K562 (cell line): ENCODE data around the gene INTS4. TPM values are rescaled to one million over a fixed set of nuclear protein-coding genes. Genes with fewer than 3 reads are reported as not detected.
"Not testable (repeated sequence)": the region's sequence is repeated elsewhere in the genome, so short reads cannot be mapped to it uniquely, and the experiment has no call there.

ENCODE experiments used
- ARID1B ChIP-seq: fragments of 450-650 bp; IDR thresholded peaks from 2 replicates; pipeline ENCODE4 v1.6.1; 2016; ENCODE audit warnings: antibody characterized with exemption, mild to moderate bottlenecking, inconsistent platforms
- CTBP1 ChIP-seq: fragments of 450-650 bp; IDR thresholded peaks from 2 replicates; pipeline ENCODE4 v1.6.1; 2016; ENCODE audit warnings: borderline replicate concordance
- DPF2 ChIP-seq: fragments of 450-650 bp; IDR thresholded peaks from 2 replicates; pipeline ENCODE4 v1.6.1; 2016
- EP400 ChIP-seq: fragments of 450-650 bp; IDR thresholded peaks from 2 replicates; pipeline ENCODE4 v1.6.1; 2017; ENCODE audit warnings: antibody characterized with exemption, mild to moderate bottlenecking, moderate library complexity
- L3MBTL2 ChIP-seq: fragments of 450-650 bp; IDR thresholded peaks from 2 replicates; pipeline ENCODE4 v1.6.1; 2016; ENCODE audit warnings: mild to moderate bottlenecking, moderate library complexity
- MYBL2 ChIP-seq, 2 experiments: fragments of 450-650 bp in 1 of 2; sonication (generic) in 1 of 2; formaldehyde crosslinking in 1 of 2; IDR thresholded peaks; 2 replicates each; pipeline versions ENCODE4 v1.6.1 to v1.8.1; 2017 to 2022; ENCODE audit warnings: borderline replicate concordance in 1 of 2, inconsistent platforms in 1 of 2, low read depth in 1 of 2, mild to moderate bottlenecking in 1 of 2, missing genetic modification reagents in 1 of 2, moderate library complexity in 1 of 2
- MYC ChIP-seq, 2 experiments: fragments of 250-450 bp in 1 of 2; sonication (Bioruptor Pico) in 1 of 2; IDR thresholded peaks; 2 replicates each; pipeline versions ENCODE4 v1.5.1 to v1.6.1; 2012 to 2021; ENCODE audit warnings: low read depth in 2 of 2, borderline replicate concordance in 1 of 2, improper control_type of control experiment in 1 of 2, low read length in 1 of 2, mild to moderate bottlenecking in 1 of 2, moderate library complexity in 1 of 2
- POLR2A ChIP-seq: fragments of 450-650 bp; conservative IDR thresholded peaks from 2 replicates; pipeline ENCODE4 v1.6.1; 2016
- SMARCE1 ChIP-seq: fragments of 450-650 bp; IDR thresholded peaks from 2 replicates; pipeline ENCODE4 v1.7.1; 2016; ENCODE audit warnings: mild to moderate bottlenecking
- SOX6 ChIP-seq: fragments of 450-650 bp; IDR thresholded peaks from 2 replicates; pipeline ENCODE4 v1.6.1; 2014; ENCODE audit warnings: mild to moderate bottlenecking
- TAF7 ChIP-seq: fragments of 450-650 bp; IDR thresholded peaks from 2 replicates; pipeline ENCODE4 v1.6.1; 2016; ENCODE audit warnings: missing genetic modification characterization, missing compliant biosample characterization
- TEAD1 ChIP-seq, 2 experiments: fragments of 450-650 bp in 1 of 2; sonication (generic) in 1 of 2; formaldehyde crosslinking; IDR thresholded peaks; 2 replicates each; pipeline versions ENCODE4 v1.4.0 to v1.8.0; 2020 to 2022; ENCODE audit warnings: mild to moderate bottlenecking in 2 of 2, missing genetic modification reagents in 1 of 2
- TEAD4 ChIP-seq, 2 experiments: sonication (generic) in 1 of 2; formaldehyde crosslinking in 1 of 2; IDR thresholded peaks; 2 replicates each; pipeline versions ENCODE4 v1.6.1 to v1.8.0; 2012 to 2022; ENCODE audit warnings: borderline replicate concordance in 1 of 2, inconsistent platforms in 1 of 2, low read length in 1 of 2, mild to moderate bottlenecking in 1 of 2, missing genetic modification reagents in 1 of 2
- polyA plus RNA-seq, 8 experiments: library from polyadenylated mRNA; depleted of rRNA in 4 of 8; stranded (reverse) in 5 of 8; unstranded in 3 of 8; fragments of >200 nt; fragmentation: Nextera tagmentation in 2 of 8; fragmentation: Illumina TruSeq in 1 of 8; extraction: Ambion mirVana in 2 of 8; extraction: Trizol in 1 of 8; gene quantifications; 2 replicates each; pipeline versions ENCODE4 v1.2.1 to v1.2.3, GENCODE V29; 2011 to 2014; ENCODE audit warnings: inconsistent platforms in 1 of 8, missing spikeins in 1 of 8
- total RNA-seq, 7 experiments: library from RNA; depleted of rRNA in 6 of 7; stranded (reverse); fragments of >200 nt in 6 of 7; fragmentation: Illumina TruSeq in 2 of 7; extraction: Trizol in 2 of 7; gene quantifications; 2 replicates each; pipeline versions ENCODE4 v1.2.1 to v1.2.3, GENCODE V29; 2011 to 2021; ENCODE audit warnings: low replicate concordance in 1 of 7
- TF ChIP-seq, protein P1 (sequence below): IDR thresholded peaks from 2 replicates; pipeline ENCODE4 v1.6.1; 2011; ENCODE audit not compliant: insufficient read length; ENCODE audit errors: extremely low read depth
- TF ChIP-seq, protein P2 (sequence below), 2 experiments: fragments of 450-650 bp; conservative IDR thresholded peaks; 2 replicates each; pipeline ENCODE4 v1.6.1; 2017; ENCODE audit warnings: mild to moderate bottlenecking in 2 of 2, moderate library complexity in 2 of 2
- TF ChIP-seq, protein P3 (sequence below), 3 experiments: fragments of 200-800 bp in 1 of 3; fragments of 250-450 bp in 1 of 3; fragments of 450-650 bp in 1 of 3; sonication (Bioruptor Pico) in 1 of 3; sonication (Bioruptor generic) in 1 of 3; formaldehyde crosslinking in 1 of 3; IDR thresholded peaks; 2 replicates each; pipeline versions ENCODE4 v1.6.1 to v1.8.0; 2016 to 2022; ENCODE audit warnings: mild to moderate bottlenecking in 2 of 3, missing genetic modification characterization in 2 of 3, missing compliant biosample characterization in 1 of 3, moderate library complexity in 1 of 3
- TF ChIP-seq, protein P4 (sequence below): fragments of 450-650 bp; IDR thresholded peaks from 2 replicates; pipeline ENCODE4 v1.6.1; 2016; ENCODE audit warnings: borderline replicate concordance

The INTS4 gene
- total and polyA plus RNA-seq, 9 of the 15 experiments (the other 6 are each of a cell fraction or from before 2014, with no cell fraction given), result 28.4 to 53.4 (median 44.5) TPM

DNA sequence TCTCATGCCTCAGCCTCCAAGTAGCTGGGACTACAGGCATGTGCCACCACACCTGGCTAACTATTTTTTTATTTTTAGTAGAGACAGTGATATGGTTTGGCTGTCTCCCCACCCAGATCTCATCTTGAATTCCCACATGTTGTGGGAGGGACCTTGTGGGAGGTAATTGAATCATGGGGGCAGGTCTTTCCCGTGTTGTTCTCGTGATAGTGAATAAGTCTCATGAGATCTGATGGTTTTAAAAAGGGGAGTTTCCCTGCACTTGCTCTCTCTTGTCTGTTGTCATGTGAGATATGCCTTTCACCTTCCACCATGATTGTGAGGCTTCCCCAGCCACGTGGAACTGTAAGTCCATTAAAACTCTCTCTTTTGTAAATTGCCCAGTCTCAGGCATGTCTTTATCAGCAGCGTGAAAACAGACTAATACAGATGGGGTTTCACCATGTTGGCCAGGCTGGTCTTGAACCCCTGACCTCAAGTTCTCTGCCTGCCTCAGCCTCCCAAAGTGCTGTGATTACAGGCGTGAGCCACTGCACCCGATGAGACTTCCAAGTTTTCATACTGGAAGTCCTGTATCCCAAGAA, 20.6 kb upstream of the INTS4 start (continued):
- TF ChIP-seq, protein P1, sequence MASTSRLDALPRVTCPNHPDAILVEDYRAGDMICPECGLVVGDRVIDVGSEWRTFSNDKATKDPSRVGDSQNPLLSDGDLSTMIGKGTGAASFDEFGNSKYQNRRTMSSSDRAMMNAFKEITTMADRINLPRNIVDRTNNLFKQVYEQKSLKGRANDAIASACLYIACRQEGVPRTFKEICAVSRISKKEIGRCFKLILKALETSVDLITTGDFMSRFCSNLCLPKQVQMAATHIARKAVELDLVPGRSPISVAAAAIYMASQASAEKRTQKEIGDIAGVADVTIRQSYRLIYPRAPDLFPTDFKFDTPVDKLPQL, result peak; percentile 45
- TF ChIP-seq MYC (IDR thresholded peaks at IDR 0.05; ENCODE audit: low read depth, low read length) (peak; percentile 92), MYC (CRISPR knock-in tag; IDR thresholded peaks at IDR 0.05; ENCODE audit: borderline replicate concordance, low read depth) (0 out of 2 replicates have a peak, but pooled peaks have one; percentile 55), TAF7 (tag) (peak; percentile 58; the same call in 1 of the 2 replicates), MYBL2 (IDR thresholded peaks at IDR 0.05; ENCODE audit: low read depth) (peak; percentile 57; the same call in 1 of the 2 replicates), SOX6 (0 out of 2 replicates have a peak, but pooled peaks have one; percentile 49), L3MBTL2 (peak; percentile 93), CTBP1 (peak; percentile 33; the same call in 1 of the 2 replicates), POLR2A (peak; percentile 89), SMARCE1 (0 out of 2 replicates have a peak, but pooled peaks have one; percentile 31), ARID1B (peak; percentile 67), TEAD4 (IDR thresholded peaks at IDR 0.05; ENCODE audit: low read length) (peak; percentile 57), EP400 (peak; percentile 94), TEAD1 (CRISPR knock-in tag; IDR thresholded peaks at IDR 0.05) (0 out of 4 replicates have a peak, but pooled peaks of 1 of the 2 experiments have one; percentile 43), DPF2 (peak; percentile 66; the same call in 1 of the 2 replicates)
- TF ChIP-seq, protein P2, sequence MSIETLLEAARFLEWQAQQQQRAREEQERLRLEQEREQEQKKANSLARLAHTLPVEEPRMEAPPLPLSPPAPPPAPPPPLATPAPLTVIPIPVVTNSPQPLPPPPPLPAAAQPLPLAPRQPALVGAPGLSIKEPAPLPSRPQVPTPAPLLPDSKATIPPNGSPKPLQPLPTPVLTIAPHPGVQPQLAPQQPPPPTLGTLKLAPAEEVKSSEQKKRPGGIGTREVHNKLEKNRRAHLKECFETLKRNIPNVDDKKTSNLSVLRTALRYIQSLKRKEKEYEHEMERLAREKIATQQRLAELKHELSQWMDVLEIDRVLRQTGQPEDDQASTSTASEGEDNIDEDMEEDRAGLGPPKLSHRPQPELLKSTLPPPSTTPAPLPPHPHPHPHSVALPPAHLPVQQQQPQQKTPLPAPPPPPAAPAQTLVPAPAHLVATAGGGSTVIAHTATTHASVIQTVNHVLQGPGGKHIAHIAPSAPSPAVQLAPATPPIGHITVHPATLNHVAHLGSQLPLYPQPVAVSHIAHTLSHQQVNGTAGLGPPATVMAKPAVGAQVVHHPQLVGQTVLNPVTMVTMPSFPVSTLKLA (conservative IDR thresholded peaks at IDR 0.05), result peak; percentile 78
- TF ChIP-seq, protein P3, sequence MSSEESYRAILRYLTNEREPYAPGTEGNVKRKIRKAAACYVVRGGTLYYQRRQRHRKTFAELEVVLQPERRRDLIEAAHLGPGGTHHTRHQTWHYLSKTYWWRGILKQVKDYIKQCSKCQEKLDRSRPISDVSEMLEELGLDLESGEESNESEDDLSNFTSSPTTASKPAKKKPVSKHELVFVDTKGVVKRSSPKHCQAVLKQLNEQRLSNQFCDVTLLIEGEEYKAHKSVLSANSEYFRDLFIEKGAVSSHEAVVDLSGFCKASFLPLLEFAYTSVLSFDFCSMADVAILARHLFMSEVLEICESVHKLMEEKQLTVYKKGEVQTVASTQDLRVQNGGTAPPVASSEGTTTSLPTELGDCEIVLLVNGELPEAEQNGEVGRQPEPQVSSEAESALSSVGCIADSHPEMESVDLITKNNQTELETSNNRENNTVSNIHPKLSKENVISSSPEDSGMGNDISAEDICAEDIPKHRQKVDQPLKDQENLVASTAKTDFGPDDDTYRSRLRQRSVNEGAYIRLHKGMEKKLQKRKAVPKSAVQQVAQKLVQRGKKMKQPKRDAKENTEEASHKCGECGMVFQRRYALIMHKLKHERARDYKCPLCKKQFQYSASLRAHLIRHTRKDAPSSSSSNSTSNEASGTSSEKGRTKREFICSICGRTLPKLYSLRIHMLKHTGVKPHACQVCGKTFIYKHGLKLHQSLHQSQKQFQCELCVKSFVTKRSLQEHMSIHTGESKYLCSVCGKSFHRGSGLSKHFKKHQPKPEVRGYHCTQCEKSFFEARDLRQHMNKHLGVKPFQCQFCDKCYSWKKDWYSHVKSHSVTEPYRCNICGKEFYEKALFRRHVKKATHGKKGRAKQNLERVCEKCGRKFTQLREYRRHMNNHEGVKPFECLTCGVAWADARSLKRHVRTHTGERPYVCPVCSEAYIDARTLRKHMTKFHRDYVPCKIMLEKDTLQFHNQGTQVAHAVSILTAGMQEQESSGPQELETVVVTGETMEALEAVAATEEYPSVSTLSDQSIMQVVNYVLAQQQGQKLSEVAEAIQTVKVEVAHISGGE (CRISPR knock-in tag; IDR thresholded peaks at IDR 0.05), result 0 out of 6 replicates have a peak, but pooled peaks of 1 of the 3 experiments have one; percentile 19
- TF ChIP-seq MYBL2, TEAD4 (CRISPR knock-in tag; IDR thresholded peaks at IDR 0.05; ENCODE audit: borderline replicate concordance): not testable (repeated sequence)
- TF ChIP-seq, protein P4, sequence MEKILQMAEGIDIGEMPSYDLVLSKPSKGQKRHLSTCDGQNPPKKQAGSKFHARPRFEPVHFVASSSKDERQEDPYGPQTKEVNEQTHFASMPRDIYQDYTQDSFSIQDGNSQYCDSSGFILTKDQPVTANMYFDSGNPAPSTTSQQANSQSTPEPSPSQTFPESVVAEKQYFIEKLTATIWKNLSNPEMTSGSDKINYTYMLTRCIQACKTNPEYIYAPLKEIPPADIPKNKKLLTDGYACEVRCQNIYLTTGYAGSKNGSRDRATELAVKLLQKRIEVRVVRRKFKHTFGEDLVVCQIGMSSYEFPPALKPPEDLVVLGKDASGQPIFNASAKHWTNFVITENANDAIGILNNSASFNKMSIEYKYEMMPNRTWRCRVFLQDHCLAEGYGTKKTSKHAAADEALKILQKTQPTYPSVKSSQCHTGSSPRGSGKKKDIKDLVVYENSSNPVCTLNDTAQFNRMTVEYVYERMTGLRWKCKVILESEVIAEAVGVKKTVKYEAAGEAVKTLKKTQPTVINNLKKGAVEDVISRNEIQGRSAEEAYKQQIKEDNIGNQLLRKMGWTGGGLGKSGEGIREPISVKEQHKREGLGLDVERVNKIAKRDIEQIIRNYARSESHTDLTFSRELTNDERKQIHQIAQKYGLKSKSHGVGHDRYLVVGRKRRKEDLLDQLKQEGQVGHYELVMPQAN, result peak; percentile 68; the same call in 1 of the 2 replicates
